Stimulated activated effector memory CD8-positive, alpha-beta T cell treated with anti-CD3 and anti-CD28 coated beads, Interleukin-12 subunit alpha, Interleukin-12 subunit beta, amount 100 ng/mL, for 72 hours (primary cell): ENCODE measurements around the gene KCNQ5.

Experiments
- ATAC-seq: fragments of 150-1000 bp; cut with Tn5 transposase; 2 replicates; pipeline ENCODE4 v1.10.0; 2021
- DNase-seq, 2 donors: peaks; one replicate each; pipeline ENCODE4 v3.0.0; 2021 to 2022; ENCODE audit warnings: low spot score in 2 of 2
- H3K27ac Mint-ChIP-seq: one replicate; pipeline ENCODE4 v1.8.0; 2022; ENCODE audit warnings: mild to moderate bottlenecking, mixed read lengths
- H3K36me3 Mint-ChIP-seq: one replicate; pipeline ENCODE4 v1.8.0; 2022; ENCODE audit warnings: mild to moderate bottlenecking, mixed read lengths
- H3K4me1 Mint-ChIP-seq: one replicate; pipeline ENCODE4 v1.8.0; 2022; ENCODE audit warnings: mixed read lengths
- H3K4me3 Mint-ChIP-seq: one replicate; pipeline ENCODE4 v1.8.0; 2022; ENCODE audit warnings: mild to moderate bottlenecking, mixed read lengths
- H3K9me3 Mint-ChIP-seq: one replicate; pipeline ENCODE4 v1.8.0; 2022; ENCODE audit warnings: mixed read lengths

KCNQ5 gene

DNA sequence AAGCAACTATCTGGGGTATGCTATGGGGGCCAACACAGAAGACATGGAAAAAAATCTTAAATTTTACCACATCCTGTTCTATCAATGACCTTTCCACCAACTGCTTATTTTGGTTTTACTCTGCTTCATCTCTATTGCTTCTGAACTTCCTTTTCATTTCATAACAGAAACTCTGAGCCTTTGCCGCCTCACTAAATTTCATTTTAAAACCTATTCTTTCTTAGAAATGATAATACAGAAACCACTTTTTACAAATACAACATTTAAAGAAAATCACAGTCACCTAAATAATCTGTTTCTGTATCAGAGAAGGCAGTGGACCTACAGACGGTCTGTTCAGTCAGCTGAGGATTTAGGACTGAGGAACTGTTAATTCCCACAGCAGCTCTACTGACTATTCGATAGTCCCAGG lies 117.5 kb downstream of the KCNQ5 start:
- Mint-ChIP-seq H3K9me3 (no peaks in the 10 kb centered on the region), H3K27ac (no peak overlapping the region), H3K36me3 (no peaks in the 10 kb centered on the region), H3K4me3 (no peak overlapping the region), H3K4me1 (peaks cover 24% of the 10 kb centered on the region)
- ATAC-seq (peak; percentile 76), DNase-seq (no peak)

DNA sequence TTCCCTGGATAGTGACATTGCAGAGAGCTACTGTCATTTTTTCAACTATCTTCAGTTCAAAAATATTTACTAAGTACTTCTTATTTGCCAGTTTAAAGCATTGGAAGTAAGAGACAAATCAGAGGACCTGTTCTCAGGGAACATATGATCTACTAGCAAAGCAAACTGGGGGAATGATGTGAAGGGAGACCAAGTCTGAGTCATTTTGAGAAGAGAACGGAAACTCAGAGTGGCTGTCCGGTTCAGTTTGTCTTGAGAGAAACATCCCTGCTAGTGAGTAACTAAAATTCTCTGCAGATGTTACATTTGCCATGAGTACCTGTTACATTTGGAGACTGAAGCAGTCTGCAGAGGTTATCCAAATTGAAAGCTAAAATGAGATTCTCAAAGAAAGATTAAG lies 118.3 kb downstream of the KCNQ5 start:
- Mint-ChIP-seq H3K27ac (no peak overlapping the region), H3K9me3 (no peaks in the 10 kb centered on the region), H3K36me3 (no peaks in the 10 kb centered on the region), H3K4me3 (peak overlapping the region; percentile 11), H3K4me1 (peaks cover 24% of the 10 kb centered on the region)
- DNase-seq (no peak), ATAC-seq (peak; percentile 72)

DNA sequence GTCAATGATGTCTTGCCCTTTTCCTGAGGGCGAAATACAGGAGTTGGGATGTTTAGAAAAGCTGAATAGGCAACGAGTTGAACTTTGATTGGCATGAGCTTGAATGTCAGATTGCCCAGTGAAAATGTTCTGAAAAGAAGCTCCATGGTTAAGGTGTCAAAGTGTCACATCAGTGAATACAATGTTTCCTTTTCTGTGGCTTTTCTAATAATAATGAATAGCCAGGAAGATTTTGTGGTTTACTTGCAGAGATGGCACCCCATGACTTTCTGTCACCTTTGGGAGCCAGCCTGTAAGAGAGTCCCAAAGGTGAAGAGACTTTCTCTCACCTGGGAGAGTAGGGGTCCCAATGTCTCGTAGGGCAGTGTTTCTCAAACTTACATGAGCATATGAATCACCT lies 119.2 kb downstream of the KCNQ5 start:
- DNase-seq, result no peak
- Mint-ChIP-seq H3K4me3 (no peak overlapping the region), H3K36me3 (no peaks in the 10 kb centered on the region), H3K4me1 (peaks cover 24% of the 10 kb centered on the region), H3K27ac (no peak overlapping the region), H3K9me3 (no peaks in the 10 kb centered on the region)
- ATAC-seq, result peak; percentile 39

DNA sequence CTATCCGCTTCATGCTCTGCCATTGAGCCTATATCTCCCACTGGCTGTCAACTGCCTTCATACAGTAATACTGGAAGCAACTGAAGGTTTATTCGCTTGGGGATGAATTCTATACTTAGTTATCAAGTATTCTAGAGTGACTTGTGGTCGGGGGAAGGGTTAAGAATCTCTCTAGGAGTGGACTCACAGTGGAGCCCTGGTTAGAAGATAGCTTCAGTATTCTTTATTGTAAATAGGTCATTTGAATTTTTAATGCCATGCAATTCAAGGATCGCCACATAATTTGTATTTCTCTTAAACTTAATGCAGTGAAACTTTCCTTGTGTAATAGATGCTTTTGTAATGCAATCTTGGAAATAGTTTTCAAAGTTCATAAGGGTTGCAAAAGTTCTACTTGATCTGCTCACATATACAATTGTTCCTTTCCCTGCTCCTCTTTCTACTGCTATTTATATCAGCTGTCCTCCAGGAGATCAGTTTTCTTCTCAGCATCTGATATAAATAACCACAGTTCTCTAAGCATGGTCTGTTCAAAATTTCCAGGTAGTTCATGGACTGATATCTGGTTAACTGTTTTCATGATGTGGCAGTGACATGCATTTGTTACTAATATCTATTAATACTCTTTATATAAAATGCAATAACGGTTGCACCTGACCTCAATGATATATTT lies 120.3 kb downstream of the KCNQ5 start:
- Mint-ChIP-seq H3K4me1 (peaks cover 24% of the 10 kb centered on the region), H3K27ac (no peak overlapping the region), H3K4me3 (no peak overlapping the region), H3K9me3 (no peaks in the 10 kb centered on the region), H3K36me3 (no peaks in the 10 kb centered on the region)
- ATAC-seq (no peak), DNase-seq (no peak)

DNA sequence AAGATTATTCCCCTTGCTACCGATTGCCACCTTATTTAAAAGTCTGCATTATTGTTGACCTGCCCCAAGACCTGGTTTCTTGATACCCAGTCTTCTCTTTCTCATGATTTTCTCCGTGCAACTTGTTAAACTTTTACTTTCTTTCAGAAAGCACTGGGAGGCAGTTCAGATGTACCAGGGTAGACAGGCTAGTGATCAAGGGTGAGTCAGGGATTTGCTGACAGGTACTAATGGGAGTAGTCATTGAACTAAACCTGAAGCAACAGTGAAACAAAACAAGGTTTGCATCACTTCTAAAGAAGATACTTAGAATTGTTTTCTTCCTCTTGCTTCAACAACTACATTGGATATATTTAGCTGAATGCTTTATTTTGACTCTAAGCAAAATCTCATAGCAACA lies 124.4 kb downstream of the KCNQ5 start:
- H3K4me3 Mint-ChIP-seq, result no peak overlapping the region
- H3K9me3 Mint-ChIP-seq, result no peaks in the 10 kb centered on the region
- H3K36me3 Mint-ChIP-seq, result no peaks in the 10 kb centered on the region
- DNase-seq, result no peak
- ATAC-seq, result peak; percentile 60
- peaks cover 2% of the 10 kb centered on the region for H3K4me1 Mint-ChIP-seq
- no peak overlapping the region for H3K27ac Mint-ChIP-seq

DNA sequence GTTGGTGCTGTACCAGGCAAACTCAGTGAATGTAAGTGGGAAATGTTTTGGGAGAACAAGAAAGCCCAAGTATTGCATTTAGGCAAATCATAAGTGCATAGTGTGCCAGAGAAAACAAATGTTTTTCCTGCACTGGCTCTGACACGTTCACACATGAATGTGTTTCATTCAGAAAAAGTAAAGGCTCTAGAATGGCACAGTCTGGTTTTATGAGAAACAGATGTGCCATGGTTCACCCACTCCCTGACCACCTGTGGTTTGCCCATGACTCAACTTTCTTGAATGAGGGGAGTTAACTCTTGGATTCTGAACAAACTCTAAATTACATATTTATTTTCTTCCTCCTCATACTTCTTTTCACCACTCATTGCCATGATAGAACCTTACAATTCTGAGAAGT lies 126.9 kb downstream of the KCNQ5 start:
- Mint-ChIP-seq H3K36me3 (no peaks in the 10 kb centered on the region), H3K4me1 (no peaks in the 10 kb centered on the region)

DNA sequence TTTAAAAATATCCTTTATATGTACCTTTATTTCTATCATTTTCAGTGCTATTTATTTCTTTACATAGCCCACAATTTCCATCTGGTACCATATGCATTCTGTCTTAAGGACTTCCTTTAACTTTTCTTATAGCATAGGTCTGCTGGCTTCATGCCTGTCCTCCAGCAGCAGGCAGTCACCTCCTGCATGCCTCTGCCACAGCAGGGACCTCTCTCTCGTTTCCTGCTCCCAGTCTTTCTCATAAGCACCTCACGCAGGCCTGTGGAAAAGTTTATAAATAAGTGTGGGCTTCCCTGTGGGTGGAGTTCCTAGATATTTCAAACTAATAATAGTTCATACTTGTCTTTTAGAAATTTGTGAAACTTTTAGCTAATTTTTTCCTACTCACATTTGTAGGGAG lies 133.9 kb downstream of the KCNQ5 start:
- Mint-ChIP-seq H3K36me3 (no peaks in the 10 kb centered on the region), H3K27ac (no peak overlapping the region), H3K4me1 (no peaks in the 10 kb centered on the region), H3K9me3 (no peaks in the 10 kb centered on the region), H3K4me3 (no peak overlapping the region)
- no peak for DNase-seq
- no peak for ATAC-seq

More for the DNA sequence above, 126.9 kb downstream of the KCNQ5 start:
- ATAC-seq (peak; percentile 86), DNase-seq (no peak)
- H3K27ac Mint-ChIP-seq, result no peak overlapping the region
- H3K4me3 Mint-ChIP-seq, result no peak overlapping the region
- H3K9me3 Mint-ChIP-seq, result no peaks in the 10 kb centered on the region

DNA sequence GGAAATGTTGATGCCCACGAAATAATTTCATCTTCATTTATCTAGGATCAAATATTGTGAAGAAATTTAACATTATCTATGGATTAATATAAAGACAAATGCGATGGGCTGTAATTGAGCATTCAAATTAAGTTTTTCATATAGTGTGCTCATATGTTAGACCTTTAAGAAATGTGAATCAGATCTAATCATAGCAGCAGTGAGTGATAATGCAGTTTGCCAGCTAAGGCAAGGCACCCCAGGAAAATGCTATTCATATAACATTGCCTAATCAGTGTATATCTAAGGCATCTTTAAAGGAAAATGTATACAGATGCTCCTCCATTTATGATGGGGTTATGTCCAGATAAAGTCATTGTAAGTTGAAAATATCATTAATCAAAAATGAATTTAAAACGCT lies 135.2 kb downstream of the KCNQ5 start:
- Mint-ChIP-seq H3K4me1 (no peaks in the 10 kb centered on the region), H3K27ac (no peak overlapping the region), H3K9me3 (no peaks in the 10 kb centered on the region), H3K4me3 (no peak overlapping the region), H3K36me3 (no peaks in the 10 kb centered on the region)
- no peak for DNase-seq
- no peak for ATAC-seq

DNA sequence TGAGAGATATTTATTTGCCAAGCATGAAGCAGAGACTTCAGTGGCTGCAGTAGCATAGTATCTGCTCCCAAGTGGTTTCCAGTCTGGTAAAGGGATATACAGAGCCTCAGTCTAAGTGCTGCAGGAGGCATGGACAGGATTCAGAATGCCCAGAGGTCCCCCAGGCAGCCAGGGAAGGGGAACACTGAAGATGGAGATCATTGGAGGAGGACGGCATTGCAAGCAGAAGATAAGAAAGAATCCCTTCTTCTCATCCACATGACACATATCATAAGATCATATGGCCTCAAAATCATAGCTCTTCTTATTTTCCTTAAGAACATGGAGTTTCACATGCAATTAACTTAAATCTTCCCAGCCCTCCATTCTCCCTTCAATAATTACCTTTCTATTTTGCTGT lies 136.1 kb downstream of the KCNQ5 start:
- no peak overlapping the region for H3K27ac Mint-ChIP-seq
- DNase-seq, result no peak
- no peak for ATAC-seq
- H3K36me3 Mint-ChIP-seq, result no peaks in the 10 kb centered on the region
- H3K9me3 Mint-ChIP-seq, result no peaks in the 10 kb centered on the region
- no peaks in the 10 kb centered on the region for H3K4me1 Mint-ChIP-seq
- H3K4me3 Mint-ChIP-seq, result no peak overlapping the region

DNA sequence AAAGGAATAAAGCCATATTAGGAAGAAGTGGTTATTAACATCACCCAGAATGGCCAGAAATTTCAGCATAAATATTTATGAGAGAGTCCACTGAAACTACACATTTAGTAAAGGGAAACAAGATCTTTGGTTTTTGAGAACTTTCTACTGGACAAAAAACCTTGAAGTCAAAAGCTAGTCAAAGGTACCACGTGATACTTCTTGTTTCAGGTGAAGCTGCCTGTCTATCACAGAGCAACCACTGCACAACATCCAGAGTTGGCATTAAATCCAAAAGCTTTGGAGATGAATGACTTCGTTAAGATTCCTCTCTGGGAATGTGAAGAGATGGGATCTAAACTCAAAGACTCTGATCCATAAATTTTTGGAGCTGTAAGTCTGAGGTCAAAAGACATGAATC lies 137.0 kb downstream of the KCNQ5 start:
- H3K9me3 Mint-ChIP-seq, result no peaks in the 10 kb centered on the region
- ATAC-seq (no peak), DNase-seq (no peak)
- no peaks in the 10 kb centered on the region for H3K36me3 Mint-ChIP-seq
- H3K4me3 Mint-ChIP-seq, result no peak overlapping the region
- H3K4me1 Mint-ChIP-seq, result no peaks in the 10 kb centered on the region
- no peak overlapping the region for H3K27ac Mint-ChIP-seq

DNA sequence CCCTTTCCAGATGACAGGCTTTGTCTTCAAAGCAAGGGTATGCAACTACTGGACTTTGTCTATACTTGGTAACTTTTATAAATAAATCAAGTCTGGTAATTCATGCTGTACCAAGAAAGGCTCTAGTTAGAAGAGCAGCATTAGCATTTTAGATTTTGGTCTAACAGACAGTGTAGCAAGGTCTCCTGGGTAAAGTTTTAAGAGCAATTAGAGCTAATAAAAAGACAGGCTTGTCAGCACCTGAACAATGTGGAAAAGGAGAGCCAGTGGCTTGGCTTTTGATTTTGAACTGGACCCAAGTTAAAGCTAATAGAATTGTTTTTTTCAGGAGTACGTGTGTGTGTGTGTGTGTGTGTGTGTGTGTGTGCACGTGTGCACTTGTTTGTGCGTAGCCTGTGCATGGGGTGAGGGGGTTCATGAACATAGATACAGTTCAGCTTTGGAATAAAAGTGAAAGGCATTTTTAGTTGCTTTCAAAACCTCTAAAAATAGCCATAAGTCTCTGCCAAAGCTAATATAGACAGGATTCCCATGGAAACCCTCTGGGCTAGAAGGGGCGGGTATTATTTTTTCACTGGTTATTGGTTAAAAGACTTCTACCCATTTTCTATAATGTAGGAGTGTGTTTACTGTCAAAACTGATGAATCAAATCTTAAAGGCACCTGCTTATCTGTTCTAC lies 138.4 kb downstream of the KCNQ5 start:
- ATAC-seq, result no peak
- Mint-ChIP-seq H3K4me3 (no peak overlapping the region), H3K36me3 (no peaks in the 10 kb centered on the region), H3K27ac (no peak overlapping the region), H3K9me3 (no peaks in the 10 kb centered on the region), H3K4me1 (no peaks in the 10 kb centered on the region)
- DNase-seq, result no peak

DNA sequence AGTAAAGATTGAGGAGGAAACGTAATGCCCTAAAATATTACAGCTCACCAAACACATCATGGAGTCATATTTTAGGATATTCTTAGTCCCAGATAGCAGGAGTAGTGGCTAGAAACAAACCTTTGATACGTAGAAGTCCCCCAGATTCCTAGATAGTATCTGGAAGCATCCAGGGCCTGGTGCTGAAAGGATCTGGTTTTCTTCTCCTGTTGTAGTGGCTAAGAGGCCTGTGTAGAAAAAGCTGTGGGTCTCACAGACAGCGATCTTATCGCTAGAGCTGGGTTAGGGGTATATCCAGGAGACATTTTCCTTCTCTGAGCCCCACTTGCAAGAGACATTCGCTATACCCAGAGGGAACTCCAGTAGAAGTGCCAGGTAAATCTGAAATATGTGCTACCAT lies 139.9 kb downstream of the KCNQ5 start:
- Mint-ChIP-seq H3K36me3 (no peaks in the 10 kb centered on the region), H3K4me1 (no peaks in the 10 kb centered on the region), H3K9me3 (no peaks in the 10 kb centered on the region), H3K4me3 (no peak overlapping the region), H3K27ac (no peak overlapping the region)
- DNase-seq (no peak), ATAC-seq (no peak)

DNA sequence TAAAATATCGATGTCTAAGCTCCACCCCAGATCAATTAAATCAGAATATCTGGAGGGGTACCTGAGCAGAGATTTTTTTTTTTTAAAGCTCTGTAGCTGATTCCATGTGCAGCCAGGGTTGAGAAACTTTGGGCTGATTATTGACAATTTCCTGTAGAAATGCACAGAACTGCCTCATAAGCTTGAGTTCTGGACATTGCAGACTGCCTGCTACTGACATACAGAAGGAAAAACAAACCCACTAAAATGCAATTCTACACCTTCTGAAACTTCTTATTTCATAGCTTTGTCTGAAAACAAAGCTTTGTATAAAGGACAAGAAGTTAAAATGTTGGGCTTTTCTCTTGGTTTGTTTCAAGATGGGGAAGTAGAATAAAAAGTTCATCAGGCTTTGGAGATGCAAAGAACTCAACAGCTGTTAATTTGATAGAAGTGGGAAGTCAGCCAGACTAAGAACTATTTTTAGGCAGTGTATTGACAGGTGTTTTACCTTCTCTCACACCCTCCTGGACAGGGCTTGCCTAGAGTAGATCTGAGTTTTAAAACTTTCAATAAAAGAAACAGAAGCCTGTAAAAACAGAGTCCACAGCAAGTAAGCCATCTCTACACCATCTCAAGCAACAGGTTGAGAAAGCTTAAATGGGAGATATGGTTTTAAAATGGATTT lies 147.7 kb downstream of the KCNQ5 start:
- Mint-ChIP-seq H3K36me3 (no peaks in the 10 kb centered on the region), H3K4me1 (no peaks in the 10 kb centered on the region), H3K4me3 (no peak overlapping the region), H3K9me3 (no peaks in the 10 kb centered on the region), H3K27ac (no peak overlapping the region)
- DNase-seq (no peak), ATAC-seq (no peak)

DNA sequence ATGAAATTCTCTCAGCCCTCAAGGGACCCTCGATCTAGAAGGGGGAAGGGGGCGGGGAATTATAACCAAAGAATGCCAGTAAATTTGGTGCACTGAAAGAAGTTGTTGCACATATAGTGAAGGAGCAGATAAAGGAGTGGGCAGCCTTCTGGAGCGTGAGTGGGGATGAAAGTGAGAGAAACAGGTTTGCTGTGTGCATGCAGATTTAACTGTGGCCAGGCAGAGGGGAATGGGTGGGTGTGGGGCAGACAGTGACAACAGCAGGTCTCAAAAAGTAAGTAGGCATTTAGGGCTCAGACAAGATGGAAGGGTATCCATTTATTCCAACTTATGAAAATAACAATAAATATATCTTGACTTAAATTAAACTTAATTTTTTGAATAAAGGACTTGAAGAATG lies 149.1 kb downstream of the KCNQ5 start:
- DNase-seq (no peak), ATAC-seq (no peak)
- Mint-ChIP-seq H3K4me1 (no peaks in the 10 kb centered on the region), H3K9me3 (no peaks in the 10 kb centered on the region), H3K36me3 (no peaks in the 10 kb centered on the region), H3K4me3 (no peak overlapping the region), H3K27ac (no peak overlapping the region)

DNA sequence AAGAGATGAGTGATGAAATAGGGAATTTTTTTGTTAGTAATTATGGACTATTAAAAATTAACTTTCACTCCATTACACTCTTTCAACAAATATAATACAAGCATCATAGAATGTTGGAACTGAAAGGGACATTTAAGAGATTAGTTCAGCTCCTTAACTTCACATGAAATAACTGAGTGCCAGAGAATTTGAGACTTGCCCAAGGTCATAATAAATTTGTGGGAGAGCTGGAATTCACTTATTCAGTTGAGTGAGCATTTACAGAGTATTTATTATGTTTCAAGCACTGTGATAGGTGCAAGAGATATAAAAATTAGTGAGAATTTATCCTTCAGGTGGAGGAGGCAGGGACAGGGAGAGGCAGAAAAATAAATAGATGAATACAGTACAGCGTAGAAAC lies 154.6 kb downstream of the KCNQ5 start:
- Mint-ChIP-seq H3K4me1 (no peaks in the 10 kb centered on the region), H3K9me3 (no peaks in the 10 kb centered on the region), H3K4me3 (no peak overlapping the region), H3K27ac (no peak overlapping the region), H3K36me3 (no peaks in the 10 kb centered on the region)
- no peak for DNase-seq
- no peak for ATAC-seq

DNA sequence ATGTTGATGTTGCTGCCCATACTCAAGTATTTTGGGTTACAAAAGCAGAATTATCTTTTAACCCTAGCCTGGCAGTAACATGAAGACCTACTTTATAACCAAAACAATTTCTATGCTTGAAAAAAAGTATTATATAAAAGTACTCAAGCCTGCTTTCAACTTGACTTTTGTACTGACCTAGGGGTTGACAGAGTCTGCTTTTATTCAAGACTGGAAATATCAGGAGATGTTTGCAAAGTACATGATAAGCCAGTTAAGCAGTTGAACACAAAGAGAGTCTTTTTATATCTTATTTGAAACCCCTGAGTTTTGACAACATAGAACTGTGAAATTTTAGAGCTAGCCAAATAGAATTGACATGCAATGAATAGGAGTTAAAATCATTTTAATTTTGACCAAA lies 159.8 kb downstream of the KCNQ5 start:
- H3K36me3 Mint-ChIP-seq, result no peaks in the 10 kb centered on the region
- H3K4me1 Mint-ChIP-seq, result no peaks in the 10 kb centered on the region
- H3K9me3 Mint-ChIP-seq, result no peaks in the 10 kb centered on the region
- no peak overlapping the region for H3K4me3 Mint-ChIP-seq
- no peak overlapping the region for H3K27ac Mint-ChIP-seq
- DNase-seq, result no peak
- no peak for ATAC-seq
